SJSA1 (cell line): Measurements from ENCODE around the gene RAB3B. TPM values are rescaled to one million over a fixed set of nuclear protein-coding genes. Genes with fewer than 3 reads are reported as not detected.
"Not testable (repeated sequence)": the region's sequence is repeated elsewhere in the genome, so short reads cannot be mapped to it uniquely, and the experiment has no call there.

ENCODE experiments used
- DNase-seq, 2 experiments: peaks; one replicate each; pipeline ENCODE4 v3.0.0-alpha.2; 2015 to 2020; ENCODE audit warnings: low spot score in 2 of 2, low read depth in 1 of 2
- H3K27ac ChIP-seq: fragments of 250-450 bp; sonication (Bioruptor Pico); 2 replicates; pipeline ENCODE4 v1.5.1; 2020; ENCODE audit warnings: mild to moderate bottlenecking, moderate library complexity
- H3K27me3 ChIP-seq: fragments of 250-450 bp; sonication (Bioruptor Pico); replicated peaks from 2 replicates; pipeline ENCODE4 v1.5.1; 2020; ENCODE audit warnings: mild to moderate bottlenecking, moderate library complexity
- H3K36me3 ChIP-seq: fragments of 250-450 bp; sonication (Bioruptor Pico); 2 replicates; pipeline ENCODE4 v1.5.1; 2020; ENCODE audit warnings: mild to moderate bottlenecking
- H3K4me1 ChIP-seq: fragments of 250-450 bp; sonication (Bioruptor Pico); replicated peaks from 2 replicates; pipeline ENCODE4 v1.6.1; 2021; ENCODE audit warnings: mild to moderate bottlenecking
- H3K4me3 ChIP-seq: fragments of 250-450 bp; sonication (Bioruptor Pico); 2 replicates; pipeline ENCODE4 v1.5.1; 2020; ENCODE audit warnings: mild to moderate bottlenecking
- H3K9me3 ChIP-seq: fragments of 250-450 bp; sonication (Bioruptor Pico); replicated peaks from 2 replicates; pipeline ENCODE4 v1.5.1; 2020; ENCODE audit warnings: mild to moderate bottlenecking
- total RNA-seq: library from RNA; depleted of rRNA; stranded (reverse); fragments of >200 nt; shearing (Covaris generic); gene quantifications from 2 replicates; pipeline ENCODE4 v1.2.3, GENCODE V29; 2014

Gene RAB3B
- total RNA-seq, 1 experiment from 2014 or later = 31.4 TPM

DNA sequence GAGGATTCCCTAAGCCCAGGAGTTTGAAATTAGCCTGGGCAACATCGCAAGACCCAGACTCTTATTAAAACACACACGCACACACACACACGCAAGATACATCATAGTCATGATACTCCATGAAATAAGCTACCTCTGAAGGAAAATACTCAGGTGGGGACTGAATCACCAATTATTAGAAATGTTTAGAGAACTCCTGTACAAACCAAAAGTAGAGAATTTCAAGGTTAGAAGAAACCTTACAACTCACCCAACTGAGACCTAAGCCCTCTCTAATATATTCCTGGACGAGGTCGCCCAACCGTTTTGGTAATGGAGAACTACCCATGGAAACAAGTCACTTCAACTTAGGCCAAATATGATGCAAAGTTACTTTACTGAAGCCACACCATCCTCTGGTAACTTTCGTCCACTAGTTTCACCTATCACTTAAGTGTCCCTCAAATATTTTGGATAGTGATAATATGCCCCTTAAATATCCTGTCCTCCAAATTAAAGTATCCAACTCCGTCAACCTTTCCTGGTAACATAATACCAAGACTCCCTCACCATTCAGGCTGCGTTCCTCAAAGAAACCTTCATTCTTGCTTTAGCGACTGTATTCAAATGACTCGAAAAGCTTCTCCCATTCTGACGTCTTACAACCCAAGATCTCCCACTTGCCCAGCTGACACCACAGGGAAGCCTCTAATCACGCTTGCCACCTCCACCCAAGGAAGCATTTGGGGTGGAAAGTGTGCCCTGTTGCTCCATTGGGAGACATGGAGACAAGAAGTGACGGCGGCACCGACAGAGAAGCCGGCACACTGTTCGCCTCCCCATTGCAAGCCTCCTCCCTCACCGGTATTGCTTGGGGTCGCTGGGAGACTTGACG lies 112.8 kb downstream of the RAB3B start:
- Histone ChIP-seq H3K27ac (peak overlapping the region; percentile 95), H3K4me3 (peak overlapping the region; percentile 66)

DNA sequence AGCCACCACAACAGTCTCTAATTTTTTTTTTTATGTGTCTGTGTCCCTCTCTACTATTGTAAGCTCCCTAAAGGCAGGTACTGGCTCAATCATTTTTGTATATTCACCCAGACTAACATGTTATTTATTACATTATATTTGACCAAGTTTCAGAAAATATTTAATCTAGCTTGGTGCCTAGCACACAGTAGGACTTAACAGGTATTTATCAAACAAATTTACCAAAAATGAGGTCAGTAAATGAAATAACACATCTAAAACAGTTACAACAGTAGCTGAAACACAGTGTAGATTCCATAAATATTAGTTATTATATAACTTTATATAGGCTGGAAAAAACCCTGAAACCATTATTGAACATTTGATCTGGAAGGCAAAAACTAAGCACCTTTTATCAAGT lies 114.7 kb downstream of the RAB3B start:
- Histone ChIP-seq H3K27me3 (no peaks in the 10 kb centered on the region), H3K27ac (peak overlapping the region; percentile 5; the same call in 1 of the 2 replicates), H3K4me1 (peaks cover 25% of the 10 kb centered on the region), H3K36me3 (peaks cover 19% of the 10 kb centered on the region), H3K9me3 (no peaks in the 10 kb centered on the region), H3K4me3 (no peak overlapping the region)
- no peak for DNase-seq

More for the DNA sequence above, 112.8 kb downstream of the RAB3B start:
- H3K36me3 ChIP-seq = peaks cover 19% of the 10 kb centered on the region
- DNase-seq = peak; percentile 8 to 45
- H3K4me1 ChIP-seq = peaks cover 25% of the 10 kb centered on the region
- H3K9me3 ChIP-seq = no peaks in the 10 kb centered on the region
- H3K27me3 ChIP-seq = no peaks in the 10 kb centered on the region

DNA sequence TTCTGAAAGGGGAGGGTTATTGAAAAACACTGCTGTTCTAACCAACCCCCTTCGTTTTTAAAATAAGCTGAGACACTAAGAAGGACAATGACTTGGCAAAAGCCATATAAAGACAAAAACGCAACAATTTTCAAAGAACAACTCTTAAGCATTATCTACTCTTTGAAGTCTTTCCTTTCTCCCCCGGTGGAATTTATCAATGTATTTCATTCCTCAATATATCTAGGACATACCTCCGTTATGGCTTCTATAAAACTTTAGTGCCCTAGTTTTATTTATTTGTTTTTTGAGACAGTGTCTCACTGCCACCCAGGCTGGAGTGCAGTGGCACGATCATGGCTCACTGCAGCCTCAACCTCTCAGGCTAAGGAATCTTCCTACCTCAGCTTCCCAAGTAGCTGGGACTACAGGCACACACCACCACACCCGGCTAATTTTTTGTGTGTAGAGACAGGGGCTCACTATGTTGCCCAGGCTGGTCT lies 115.2 kb downstream of the RAB3B start:
- H3K4me1 ChIP-seq = peaks cover 25% of the 10 kb centered on the region
- H3K27ac ChIP-seq = peak overlapping the region; percentile 5; the same call in 1 of the 2 replicates
- H3K36me3 ChIP-seq = peaks cover 19% of the 10 kb centered on the region
- H3K4me3 ChIP-seq = no peak overlapping the region
- no peaks in the 10 kb centered on the region for H3K27me3 ChIP-seq
- no peaks in the 10 kb centered on the region for H3K9me3 ChIP-seq
- peak in 1 of 2 experiments; percentile 12 for DNase-seq

DNA sequence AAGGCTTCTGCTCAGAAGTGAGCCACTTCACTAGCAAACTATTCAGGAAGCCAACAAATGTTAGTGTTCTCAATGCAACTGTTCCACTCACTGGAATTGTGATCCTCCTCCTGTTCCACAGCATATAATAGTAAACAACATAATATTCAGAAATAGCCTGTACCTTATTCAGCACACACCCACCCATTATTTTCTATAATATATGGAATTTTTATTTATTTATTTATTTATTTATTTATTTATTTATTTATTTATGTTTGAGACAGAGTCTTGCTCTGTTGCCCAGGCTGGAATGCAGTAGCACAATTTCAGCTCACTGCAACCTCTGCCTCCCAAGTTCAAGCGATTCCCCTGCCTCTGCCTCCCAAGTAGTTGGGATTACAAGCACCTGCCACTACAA lies 117.2 kb downstream of the RAB3B start:
- H3K4me3 ChIP-seq, H3K27me3 ChIP-seq, H3K9me3 ChIP-seq, DNase-seq, H3K27ac ChIP-seq: not testable (repeated sequence)
- peaks cover 19% of the 10 kb centered on the region for H3K4me1 ChIP-seq
- H3K36me3 ChIP-seq = peaks cover 21% of the 10 kb centered on the region

DNA sequence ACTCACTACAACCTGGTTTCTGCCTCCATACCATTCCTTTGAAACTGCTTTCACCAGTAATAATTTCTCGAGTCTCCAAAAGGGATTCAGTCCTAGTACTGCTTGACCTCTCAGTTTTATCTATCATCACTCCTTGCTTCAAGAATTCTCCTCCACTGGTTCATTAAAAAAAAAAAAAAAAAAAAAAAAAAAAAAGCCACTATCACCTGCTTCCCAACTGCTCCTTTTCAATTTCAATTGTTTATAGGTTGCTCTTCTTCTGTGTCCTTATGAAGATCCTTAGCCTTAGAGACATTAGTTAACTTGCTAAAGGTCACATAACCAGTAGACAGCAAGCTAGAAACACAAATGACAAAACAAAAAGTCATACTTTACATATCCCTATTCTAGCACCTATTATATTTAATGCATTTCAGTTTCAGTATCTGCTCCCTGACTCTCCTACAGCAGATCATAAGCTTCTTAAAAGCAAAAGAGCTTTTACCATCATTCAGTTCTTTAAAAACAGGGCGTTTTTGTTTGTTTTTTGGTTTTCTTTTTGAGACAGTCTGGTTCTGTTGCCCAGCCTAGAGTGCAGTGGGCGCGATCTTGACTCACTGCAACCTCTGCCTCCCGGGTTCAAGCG lies 119.0 kb downstream of the RAB3B start:
- H3K4me1 ChIP-seq = peaks cover 8% of the 10 kb centered on the region
- DNase-seq = no peak

DNA sequence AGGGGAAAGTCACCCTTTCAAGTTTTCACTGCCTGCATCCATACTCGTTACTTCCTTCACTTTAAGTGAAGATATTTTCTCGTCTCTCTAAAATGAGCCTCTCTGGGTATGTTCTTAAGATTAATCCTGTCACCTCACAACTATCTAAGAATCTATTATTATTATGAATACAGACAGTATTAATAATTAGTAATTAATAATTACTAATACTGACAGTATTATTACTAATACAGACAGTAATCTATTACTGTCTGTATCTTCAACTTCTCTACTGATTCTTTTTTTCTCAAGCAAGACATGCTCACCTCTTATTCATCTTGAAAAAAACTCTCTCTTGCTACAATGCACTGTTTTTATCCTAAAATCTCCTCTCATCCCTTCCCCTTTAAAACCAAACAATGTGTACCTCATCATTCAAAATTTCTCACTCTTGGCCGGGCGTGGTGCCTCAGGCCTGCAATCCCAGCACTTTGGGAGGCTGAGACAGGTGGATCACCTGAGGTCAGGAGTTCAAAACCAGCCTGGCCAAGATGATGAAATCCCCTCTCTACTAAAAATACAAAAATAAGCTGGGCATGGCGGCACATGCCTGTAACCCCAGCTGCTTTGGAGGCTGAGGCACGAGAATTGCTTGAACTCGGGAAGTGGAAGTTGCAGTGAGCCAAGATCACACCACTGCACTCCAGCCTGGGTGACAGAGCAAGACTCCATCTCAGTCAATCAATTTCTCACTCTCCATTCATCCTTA lies 119.7 kb downstream of the RAB3B start:
- Histone ChIP-seq H3K36me3 (peaks cover 27% of the 10 kb centered on the region), H3K27ac (no peak overlapping the region), H3K4me3 (no peak overlapping the region), H3K27me3 (no peaks in the 10 kb centered on the region), H3K4me1 (0 out of 2 replicates have a peak, but pooled peaks cover 6% of the 10 kb centered on the region), H3K9me3 (no peaks in the 10 kb centered on the region)
- DNase-seq = no peak

More for the DNA sequence above, 119.0 kb downstream of the RAB3B start:
- H3K9me3 ChIP-seq = no peaks in the 10 kb centered on the region
- H3K27ac ChIP-seq = no peak overlapping the region
- H3K36me3 ChIP-seq = peaks cover 26% of the 10 kb centered on the region
- no peak overlapping the region for H3K4me3 ChIP-seq
- no peaks in the 10 kb centered on the region for H3K27me3 ChIP-seq

DNA sequence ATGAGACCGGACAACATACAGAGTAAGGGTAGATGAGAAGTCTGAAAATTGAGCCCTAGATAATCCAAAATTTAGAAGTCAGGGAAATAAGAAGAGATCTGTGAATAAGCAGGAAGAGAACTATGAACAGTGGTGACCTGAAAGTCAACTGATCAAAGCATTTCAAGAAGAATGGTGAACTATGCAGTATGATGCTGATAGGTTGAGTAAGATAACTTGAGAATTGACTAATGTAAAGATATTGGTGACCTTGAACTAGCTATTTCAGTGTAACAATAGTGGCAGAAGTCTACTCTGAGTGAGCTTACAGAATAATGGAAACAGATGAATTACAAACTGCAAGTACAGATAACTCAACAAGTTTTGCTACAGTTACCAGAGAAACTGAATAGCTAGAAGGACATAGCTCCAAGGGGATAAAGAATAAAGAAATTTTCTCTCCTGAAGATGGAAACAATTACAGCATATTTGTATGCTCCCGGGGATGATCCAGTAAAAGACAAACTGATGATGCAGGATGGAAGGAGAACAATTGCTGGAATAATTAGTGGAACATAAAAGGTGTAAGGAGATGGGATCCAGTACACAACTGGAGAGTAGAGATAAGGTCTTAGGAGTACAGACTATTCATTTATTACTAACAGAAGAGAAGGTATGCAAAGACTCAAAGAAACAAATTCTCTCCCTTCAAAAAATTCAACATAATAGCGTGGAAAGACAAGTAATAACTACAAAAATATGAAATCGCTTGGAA lies 122.8 kb downstream of the RAB3B start:
- Histone ChIP-seq H3K9me3 (no peaks in the 10 kb centered on the region), H3K27ac (no peak overlapping the region), H3K4me3 (no peak overlapping the region), H3K4me1 (no peaks in the 10 kb centered on the region), H3K36me3 (peaks cover 27% of the 10 kb centered on the region), H3K27me3 (no peaks in the 10 kb centered on the region)
- no peak for DNase-seq

DNA sequence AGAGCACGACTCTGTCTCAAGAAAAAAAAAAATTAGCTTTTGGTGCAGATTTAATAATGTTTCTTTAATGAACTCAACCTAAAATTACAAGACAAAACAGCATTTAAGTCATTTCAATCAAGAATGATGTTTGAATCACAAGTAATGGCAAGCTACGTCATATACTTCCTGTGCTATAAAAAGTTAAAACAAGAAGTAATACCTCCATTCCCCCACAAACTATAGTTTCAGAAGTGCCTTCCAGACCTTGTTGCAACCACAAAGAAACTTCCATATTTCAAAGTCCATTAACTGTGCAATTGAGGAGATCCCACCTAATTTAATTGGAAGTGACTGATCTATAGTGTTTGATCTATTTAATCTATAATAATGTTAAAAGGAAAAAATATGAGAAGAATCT lies 127.1 kb downstream of the RAB3B start:
- no peaks in the 10 kb centered on the region for H3K9me3 ChIP-seq

DNA sequence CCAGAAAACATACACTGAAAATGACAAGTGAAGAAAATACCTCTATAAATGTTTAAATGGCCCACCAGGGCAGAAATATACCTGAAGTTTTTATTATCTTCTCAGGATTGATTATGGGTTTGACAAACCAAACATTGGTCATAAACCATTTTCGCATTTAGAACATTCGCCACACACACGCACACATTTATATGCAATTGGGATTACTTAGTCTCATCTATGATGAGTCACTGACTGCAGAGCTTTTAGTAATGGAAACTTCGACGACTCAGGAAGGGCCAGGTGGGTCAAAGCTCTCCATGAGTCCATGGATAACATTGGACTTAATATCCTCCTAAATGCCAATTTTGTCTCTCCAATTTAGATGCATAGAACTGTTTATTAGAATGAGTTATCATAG lies 128.8 kb downstream of the RAB3B start:
- H3K36me3 ChIP-seq = peaks cover 17% of the 10 kb centered on the region
- H3K27ac ChIP-seq = no peak overlapping the region
- no peaks in the 10 kb centered on the region for H3K4me1 ChIP-seq
- no peaks in the 10 kb centered on the region for H3K27me3 ChIP-seq
- H3K9me3 ChIP-seq = no peaks in the 10 kb centered on the region
- no peak overlapping the region for H3K4me3 ChIP-seq
- no peak for DNase-seq

More for the DNA sequence above, 127.1 kb downstream of the RAB3B start:
- H3K27ac ChIP-seq = no peak overlapping the region
- H3K27me3 ChIP-seq = no peaks in the 10 kb centered on the region
- peaks cover 27% of the 10 kb centered on the region for H3K36me3 ChIP-seq
- DNase-seq = no peak
- no peak overlapping the region for H3K4me3 ChIP-seq
- no peaks in the 10 kb centered on the region for H3K4me1 ChIP-seq

DNA sequence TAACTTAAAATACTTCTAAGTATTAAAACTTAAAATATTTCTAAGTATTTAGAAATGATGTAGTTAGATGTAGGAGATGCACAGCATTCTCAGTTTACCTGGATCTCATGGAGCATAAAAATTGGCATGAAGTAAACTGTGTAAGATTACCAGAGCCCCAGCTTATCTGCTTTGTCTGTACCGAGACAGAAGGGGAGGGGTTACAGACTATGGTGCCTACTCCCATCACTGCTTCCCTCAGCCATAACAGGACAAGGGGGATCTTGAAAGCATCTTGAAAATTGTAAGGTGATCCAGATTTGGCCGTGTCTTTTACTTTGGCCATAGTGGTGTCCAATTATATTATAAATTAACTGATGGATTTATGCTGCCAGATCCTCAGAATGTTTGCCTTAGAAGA lies 130.8 kb downstream of the RAB3B start:
- Histone ChIP-seq H3K4me1 (no peaks in the 10 kb centered on the region), H3K9me3 (no peaks in the 10 kb centered on the region), H3K27me3 (no peaks in the 10 kb centered on the region), H3K27ac (no peak overlapping the region), H3K36me3 (peaks cover 24% of the 10 kb centered on the region), H3K4me3 (no peak overlapping the region)
- no peak for DNase-seq

DNA sequence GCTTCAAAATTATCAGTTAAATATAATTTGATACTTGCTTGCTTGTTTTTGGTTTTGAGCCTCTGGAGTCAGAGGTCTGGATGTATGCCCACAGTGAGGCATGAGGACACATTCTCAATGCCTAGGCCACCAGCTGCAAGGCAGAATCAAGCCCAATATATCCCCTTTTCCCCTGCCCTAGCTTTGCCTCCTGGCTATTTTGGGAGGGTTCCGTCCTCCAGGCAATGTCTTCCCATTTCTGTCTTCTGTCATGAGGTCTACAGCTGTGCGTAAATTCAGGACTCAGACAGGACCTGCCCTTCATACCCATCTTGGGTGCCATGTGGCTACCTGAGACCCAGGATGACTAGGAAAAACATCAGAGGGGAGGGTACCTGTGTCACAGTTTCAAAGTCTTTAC lies 131.2 kb downstream of the RAB3B start:
- Histone ChIP-seq H3K36me3 (peaks cover 28% of the 10 kb centered on the region), H3K27ac (no peak overlapping the region), H3K27me3 (no peaks in the 10 kb centered on the region), H3K4me3 (no peak overlapping the region), H3K4me1 (no peaks in the 10 kb centered on the region), H3K9me3 (no peaks in the 10 kb centered on the region)
- DNase-seq = no peak

DNA sequence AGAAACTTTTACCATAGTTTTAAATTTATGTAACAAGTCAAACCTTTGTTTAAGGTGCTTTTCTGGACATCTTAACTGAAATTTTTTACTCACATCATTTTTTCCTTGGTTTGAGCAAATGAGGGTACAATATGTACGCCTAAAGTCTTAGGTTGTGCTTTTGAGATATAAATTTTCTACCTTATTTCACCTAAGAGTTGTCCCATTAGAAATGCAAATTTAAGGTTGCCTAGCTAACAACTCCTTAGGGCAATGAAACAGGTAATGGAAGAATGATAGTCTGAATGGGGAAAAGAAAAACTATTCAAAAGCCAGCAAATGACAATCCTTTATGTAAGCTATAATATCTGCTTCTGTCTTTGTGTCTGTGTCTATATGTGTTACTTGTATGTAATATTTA lies 131.6 kb downstream of the RAB3B start:
- no peak overlapping the region for H3K4me3 ChIP-seq
- H3K4me1 ChIP-seq = no peaks in the 10 kb centered on the region
- no peak overlapping the region for H3K27ac ChIP-seq
- DNase-seq = no peak
- H3K9me3 ChIP-seq = no peaks in the 10 kb centered on the region
- peaks cover 25% of the 10 kb centered on the region for H3K36me3 ChIP-seq
- no peaks in the 10 kb centered on the region for H3K27me3 ChIP-seq
